SK-N-MC (cell line): ENCODE data around the gene ASPG.

Source experiments
- DNase-seq: peaks from one replicate; pipeline ENCODE4 v3.0.0-alpha.2; 2011; ENCODE audit warnings: low read depth, low spot score
- H3K27ac ChIP-seq: fragments of 200-600 bp; sonication (generic); 2 replicates; pipeline ENCODE4 v1.5.1; 2016; ENCODE audit warnings: mixed run types
- H3K36me3 ChIP-seq: fragments of 200-600 bp; sonication (generic); 2 replicates; pipeline ENCODE4 v1.6.1; 2017; ENCODE audit warnings: antibody characterized with exemption, low read length, mixed read lengths; ENCODE audit not compliant: insufficient read depth
- H3K4me3 ChIP-seq: fragments of 200-600 bp; sonication (generic); 2 replicates; pipeline ENCODE4 v1.5.1; 2016
- H3K9ac ChIP-seq: fragments of 200-600 bp; sonication (generic); 2 replicates; pipeline ENCODE4 v1.8.0; 2017; ENCODE audit warnings: mixed run types, mixed read lengths; ENCODE audit not compliant: insufficient read length
- H3K9me3 ChIP-seq: fragments of 200-600 bp; sonication (generic); 2 replicates; pipeline ENCODE4 v1.6.1; 2017; ENCODE audit warnings: low read depth, mild to moderate bottlenecking, antibody characterized with exemption, low read length, moderate library complexity, mixed read lengths
- EZH2 ChIP-seq: fragments of 200-600 bp; sonication (generic); IDR thresholded peaks from one replicate; pipeline ENCODE4 v1.6.1; 2017; ENCODE audit warnings: antibody characterized with exemption
- FOXP2 ChIP-seq: optimal IDR thresholded peaks from 2 replicates; pipeline ENCODE3; 2011; ENCODE audit warnings: mild to moderate bottlenecking, moderate library complexity; ENCODE audit not compliant: insufficient read depth; ENCODE audit errors: extremely low read length, control extremely low read depth
- POLR2AphosphoS5 ChIP-seq: IDR thresholded peaks from 2 replicates; pipeline ENCODE4 v1.6.1; 2012; ENCODE audit warnings: mild to moderate bottlenecking, low read depth, low read length, borderline replicate concordance

The ASPG gene

DNA sequence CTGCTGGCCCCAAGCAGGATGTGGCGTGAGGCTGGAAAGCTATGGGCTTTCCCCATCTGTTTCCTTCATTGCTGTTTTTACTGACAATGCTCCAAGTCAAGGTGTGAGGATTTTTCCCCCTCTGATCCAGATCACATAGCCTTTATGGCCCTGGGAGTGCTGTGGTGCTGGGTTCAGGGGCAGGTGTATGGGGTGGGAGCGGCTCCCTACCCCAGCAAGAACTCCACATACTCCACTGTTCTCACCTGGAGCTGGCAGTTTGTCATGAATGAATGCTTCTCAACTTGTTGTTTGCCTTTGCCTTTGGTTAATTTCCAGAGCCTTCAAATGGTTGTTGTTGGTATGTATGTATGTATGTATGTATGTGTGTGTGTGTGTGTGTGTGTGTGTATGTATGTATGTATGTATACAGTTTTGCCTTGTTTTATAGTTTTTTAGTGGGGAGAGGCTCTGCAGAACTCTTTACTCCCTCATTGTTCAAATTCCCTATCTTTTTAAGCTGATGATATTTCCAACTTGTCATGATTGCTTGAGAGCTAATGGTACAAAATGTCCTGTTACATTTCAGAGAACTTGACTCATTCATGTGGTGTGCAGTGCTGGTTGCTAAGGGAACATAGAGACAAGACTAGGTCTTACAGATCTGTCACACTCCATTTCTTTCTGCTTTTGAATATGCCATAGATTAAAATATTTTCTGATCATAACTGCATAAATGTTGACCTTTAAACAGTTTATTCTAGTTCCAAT, 36.6 kb upstream of the ASPG start:
- no peaks in the 10 kb centered on the region for H3K9me3 ChIP-seq
- H3K27ac ChIP-seq: no peak overlapping the region
- no peaks in the 10 kb centered on the region for H3K36me3 ChIP-seq
- no peak for DNase-seq
- H3K4me3 ChIP-seq: no peak overlapping the region
- TF ChIP-seq FOXP2: no peak
- no peak for TF ChIP-seq EZH2
- no peak for TF ChIP-seq POLR2AphosphoS5
- H3K9ac ChIP-seq: no peak overlapping the region

DNA sequence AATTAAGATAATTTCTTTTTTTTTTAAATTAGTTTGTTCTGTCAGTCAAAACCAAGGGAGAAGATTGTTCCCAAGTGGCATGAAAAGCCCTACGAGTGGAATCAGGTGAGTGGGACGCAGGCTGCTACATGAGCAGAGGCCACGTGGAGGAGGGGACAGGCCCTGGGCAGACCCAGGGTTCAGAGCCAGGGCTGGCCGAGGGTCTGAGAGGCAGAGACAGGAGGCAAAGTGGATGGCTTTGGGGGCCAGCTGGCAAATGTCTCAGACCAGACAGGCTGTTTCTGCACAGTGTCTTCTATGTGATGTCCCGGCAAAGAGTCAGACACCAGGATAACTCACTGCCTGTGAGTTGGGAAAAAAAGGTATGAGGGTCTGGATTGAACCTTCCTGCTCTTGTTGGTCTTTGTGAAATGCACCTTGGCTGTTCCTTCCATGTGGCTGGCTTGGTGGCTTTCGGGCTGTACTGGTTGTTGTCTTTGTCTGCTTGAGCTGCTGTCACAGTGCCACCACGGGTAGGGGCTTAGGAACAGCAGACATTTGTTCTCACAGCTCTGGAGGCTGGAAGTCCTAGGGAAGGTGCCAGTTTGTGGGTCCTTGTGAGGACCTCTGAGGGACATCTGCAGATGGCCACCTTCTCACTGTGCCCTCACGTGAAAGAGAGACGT, 35.8 kb upstream of the ASPG start:
- TF ChIP-seq EZH2 (no peak), POLR2AphosphoS5 (no peak), FOXP2 (no peak)
- Histone ChIP-seq H3K36me3 (no peaks in the 10 kb centered on the region), H3K9me3 (no peaks in the 10 kb centered on the region), H3K9ac (no peak overlapping the region), H3K27ac (no peak overlapping the region), H3K4me3 (no peak overlapping the region)
- DNase-seq: no peak

DNA sequence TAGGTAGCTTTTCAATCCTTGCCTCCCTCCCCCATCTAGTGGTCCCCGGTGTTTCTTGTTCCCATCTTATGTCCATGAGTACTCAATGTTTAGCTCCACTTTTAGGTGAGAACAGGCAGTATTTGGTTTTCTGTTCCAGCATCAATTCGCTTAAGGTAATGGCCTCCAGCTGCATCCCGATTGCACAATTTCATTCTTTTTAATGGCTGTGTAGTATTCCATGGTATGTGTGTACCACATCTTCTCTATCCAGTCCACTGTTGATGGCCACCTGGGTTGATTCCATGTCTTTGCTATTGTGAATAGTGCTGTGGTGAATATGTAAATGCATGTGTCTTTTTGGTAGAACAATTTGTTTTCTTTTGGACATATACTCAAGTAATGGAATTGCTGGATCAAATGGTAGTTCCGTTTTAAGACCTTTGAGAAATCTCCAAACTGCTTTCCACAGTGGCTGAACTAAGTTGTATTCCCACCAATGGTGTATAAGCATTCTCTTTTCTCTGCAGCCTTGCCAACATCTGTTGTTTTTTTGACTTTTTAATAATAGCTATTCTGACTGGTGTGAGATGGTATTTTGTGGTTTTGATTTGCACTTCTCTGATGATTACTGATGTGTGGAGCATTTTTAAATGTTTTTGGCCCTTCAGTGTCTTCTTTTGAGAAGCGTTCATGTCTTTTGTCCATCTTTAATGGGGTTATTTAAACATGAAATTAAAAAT, 34.2 kb upstream of the ASPG start:
- Histone ChIP-seq H3K36me3 (no peaks in the 10 kb centered on the region), H3K9me3 (no peaks in the 10 kb centered on the region), H3K4me3 (no peak overlapping the region), H3K27ac (no peak overlapping the region), H3K9ac (no peak overlapping the region)
- TF ChIP-seq POLR2AphosphoS5 (no peak), EZH2 (no peak), FOXP2 (no peak)
- no peak for DNase-seq

DNA sequence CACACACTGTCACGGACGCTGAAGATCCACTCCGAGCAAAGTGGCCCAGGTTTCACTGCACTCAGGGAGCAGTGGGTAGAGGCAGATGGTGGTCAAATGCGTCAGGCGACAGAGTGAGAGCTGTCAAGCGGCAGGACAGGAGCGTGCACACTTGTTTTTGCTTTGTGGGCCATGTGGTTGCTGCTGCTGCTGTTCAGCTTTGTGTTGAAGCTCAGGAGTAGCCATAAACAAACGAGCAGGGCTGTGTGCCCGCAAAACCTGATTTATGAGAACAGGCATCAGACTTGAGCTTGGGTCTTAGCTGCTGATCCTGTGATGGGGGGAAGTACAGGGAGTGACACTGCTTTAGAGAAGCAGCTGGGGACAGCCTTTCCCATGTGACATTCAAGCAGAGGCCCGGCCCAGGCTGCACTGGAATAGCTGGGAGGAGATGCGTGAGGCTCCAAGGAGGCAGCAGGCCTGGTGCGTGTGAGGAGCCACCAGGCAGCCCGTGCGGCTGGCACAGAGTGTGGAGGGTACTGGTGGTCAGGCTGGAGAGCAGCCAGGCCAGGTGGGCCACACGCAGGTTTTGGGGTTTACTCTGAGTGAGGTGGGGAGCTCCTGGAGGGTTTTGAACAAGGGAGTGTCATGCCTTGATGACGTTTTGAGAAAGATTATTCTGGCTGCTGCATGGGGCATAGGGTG, 31.1 kb upstream of the ASPG start:
- H3K9ac ChIP-seq: no peak overlapping the region
- DNase-seq: no peak
- TF ChIP-seq POLR2AphosphoS5 (no peak), FOXP2 (no peak), EZH2 (no peak)
- H3K4me3 ChIP-seq: no peak overlapping the region
- no peaks in the 10 kb centered on the region for H3K36me3 ChIP-seq
- no peaks in the 10 kb centered on the region for H3K9me3 ChIP-seq
- no peak overlapping the region for H3K27ac ChIP-seq

DNA sequence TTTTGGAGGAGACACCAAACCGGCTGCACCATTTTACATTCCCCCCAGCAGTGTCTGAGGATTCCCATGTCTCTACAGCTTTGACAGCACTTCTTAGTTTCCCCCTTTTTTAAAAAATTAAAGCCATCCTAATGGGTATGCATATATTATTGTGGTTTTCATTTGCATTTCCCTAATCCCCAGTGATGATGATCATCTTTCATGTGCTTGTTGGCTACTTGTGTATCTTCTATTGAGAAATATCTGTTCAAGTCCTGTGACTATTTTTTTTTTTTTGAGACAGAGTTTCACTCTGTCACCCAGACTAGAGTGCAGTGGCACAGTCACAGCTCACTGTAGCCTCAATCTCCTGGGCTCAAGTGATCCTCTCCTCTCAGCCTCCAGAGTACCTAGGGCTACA, 23.2 kb upstream of the ASPG start:
- DNase-seq: no peak
- Histone ChIP-seq H3K36me3 (no peaks in the 10 kb centered on the region), H3K9ac (no peak overlapping the region), H3K27ac (no peak overlapping the region), H3K9me3 (no peaks in the 10 kb centered on the region), H3K4me3 (no peak overlapping the region)
- TF ChIP-seq POLR2AphosphoS5 (no peak), FOXP2 (no peak), EZH2 (no peak)

DNA sequence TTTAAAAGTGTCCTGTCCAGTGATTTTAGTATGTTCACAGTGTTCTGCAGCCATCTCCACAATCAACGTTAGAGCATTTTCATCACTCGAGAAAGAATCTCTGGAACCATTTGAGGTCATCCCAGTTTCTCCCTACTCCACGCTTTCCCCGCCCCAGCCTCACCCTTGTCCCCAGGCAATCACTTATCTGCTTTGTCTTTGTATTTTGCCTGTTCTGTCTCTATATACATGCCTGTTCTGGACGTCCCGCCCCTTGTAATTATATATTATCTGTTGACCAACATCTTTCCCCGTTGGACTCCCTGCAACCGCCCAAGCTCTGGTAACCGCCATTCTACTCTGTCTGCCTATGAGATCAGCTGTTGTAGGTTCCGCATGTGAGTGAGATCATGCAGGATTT, 21.5 kb upstream of the ASPG start:
- no peak overlapping the region for H3K4me3 ChIP-seq
- TF ChIP-seq FOXP2: no peak
- TF ChIP-seq EZH2: no peak
- TF ChIP-seq POLR2AphosphoS5: no peak

DNA sequence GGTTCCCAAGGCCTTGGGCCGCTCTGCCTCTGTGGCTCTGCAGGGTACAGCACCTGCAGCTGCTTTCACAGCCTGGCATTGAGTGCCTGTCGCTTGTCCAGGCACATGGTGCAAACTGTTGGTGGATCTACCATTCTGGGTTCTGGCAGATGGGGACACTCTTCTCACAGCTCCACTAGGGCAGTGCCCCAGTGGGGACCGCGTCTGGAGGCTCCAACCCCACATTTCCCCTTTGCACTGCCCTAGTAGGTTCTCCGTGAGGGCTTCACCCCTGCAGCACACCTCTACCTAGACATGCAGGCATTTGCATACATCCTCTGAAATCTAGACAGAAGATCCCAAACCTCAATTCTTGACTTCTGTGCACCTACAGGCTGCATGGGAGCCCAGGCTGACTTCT, 19.2 kb upstream of the ASPG start:
- DNase-seq: no peak
- TF ChIP-seq POLR2AphosphoS5 (no peak), FOXP2 (no peak), EZH2 (no peak)

More for the DNA sequence above, 21.5 kb upstream of the ASPG start:
- no peaks in the 10 kb centered on the region for H3K36me3 ChIP-seq
- no peak for DNase-seq
- H3K9me3 ChIP-seq: no peaks in the 10 kb centered on the region
- no peak overlapping the region for H3K9ac ChIP-seq
- no peak overlapping the region for H3K27ac ChIP-seq

More for the DNA sequence above, 19.2 kb upstream of the ASPG start:
- no peak overlapping the region for H3K9ac ChIP-seq
- no peaks in the 10 kb centered on the region for H3K9me3 ChIP-seq
- H3K27ac ChIP-seq: no peak overlapping the region
- H3K36me3 ChIP-seq: no peaks in the 10 kb centered on the region
- H3K4me3 ChIP-seq: no peak overlapping the region
